Uterus (tissue), 2 donors: ENCODE results near the gene TFF1.

Experiments
- POLR2A ChIP-seq, 2 donors: fragments of 450-650 bp; IDR thresholded peaks; one replicate each; pipeline ENCODE4 v1.6.1; 2016; ENCODE audit warnings: antibody characterized with exemption in 2 of 2, mild to moderate bottlenecking in 1 of 2, moderate library complexity in 1 of 2
- TF ChIP-seq, protein P1 (sequence below), 4 experiments: fragments of 200-600 bp in 2 of 4; fragments of 450-650 bp in 2 of 4; sonication (generic) in 2 of 4; IDR thresholded peaks; one replicate each; pipeline ENCODE4 v1.5.1; 2016 to 2019; ENCODE audit warnings: antibody characterized with exemption in 4 of 4, mild to moderate bottlenecking in 2 of 4, moderate library complexity in 1 of 4

DNA sequence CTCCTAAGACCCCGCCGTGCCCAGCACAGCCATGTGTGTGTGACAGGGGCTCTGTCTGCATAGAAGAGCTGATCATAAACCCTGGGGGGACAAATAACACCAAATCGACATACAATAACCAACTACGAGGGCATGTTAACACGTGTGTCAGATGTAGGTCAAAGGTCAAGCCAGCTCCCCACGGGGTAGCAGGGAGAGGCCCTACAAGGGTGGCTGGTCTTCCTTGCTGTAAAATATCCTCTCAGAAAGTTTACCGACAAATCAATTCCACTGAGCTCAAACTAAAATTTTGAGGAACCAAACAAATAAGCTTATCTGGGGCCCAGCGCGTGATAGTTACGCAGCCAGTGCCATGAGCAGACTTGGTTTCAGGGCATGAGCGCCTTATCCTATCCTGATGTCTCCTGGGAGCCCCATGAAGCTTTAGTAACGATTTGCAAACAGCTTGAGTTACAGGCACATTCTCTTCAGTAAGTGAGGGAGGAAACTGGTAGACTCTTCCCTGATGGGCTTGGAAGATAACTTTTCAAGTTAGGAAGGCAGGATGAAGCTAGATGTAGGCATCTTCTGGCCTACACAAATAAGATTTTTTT, 32.2 kb upstream of the TFF1 start:
- TF ChIP-seq, protein P1, sequence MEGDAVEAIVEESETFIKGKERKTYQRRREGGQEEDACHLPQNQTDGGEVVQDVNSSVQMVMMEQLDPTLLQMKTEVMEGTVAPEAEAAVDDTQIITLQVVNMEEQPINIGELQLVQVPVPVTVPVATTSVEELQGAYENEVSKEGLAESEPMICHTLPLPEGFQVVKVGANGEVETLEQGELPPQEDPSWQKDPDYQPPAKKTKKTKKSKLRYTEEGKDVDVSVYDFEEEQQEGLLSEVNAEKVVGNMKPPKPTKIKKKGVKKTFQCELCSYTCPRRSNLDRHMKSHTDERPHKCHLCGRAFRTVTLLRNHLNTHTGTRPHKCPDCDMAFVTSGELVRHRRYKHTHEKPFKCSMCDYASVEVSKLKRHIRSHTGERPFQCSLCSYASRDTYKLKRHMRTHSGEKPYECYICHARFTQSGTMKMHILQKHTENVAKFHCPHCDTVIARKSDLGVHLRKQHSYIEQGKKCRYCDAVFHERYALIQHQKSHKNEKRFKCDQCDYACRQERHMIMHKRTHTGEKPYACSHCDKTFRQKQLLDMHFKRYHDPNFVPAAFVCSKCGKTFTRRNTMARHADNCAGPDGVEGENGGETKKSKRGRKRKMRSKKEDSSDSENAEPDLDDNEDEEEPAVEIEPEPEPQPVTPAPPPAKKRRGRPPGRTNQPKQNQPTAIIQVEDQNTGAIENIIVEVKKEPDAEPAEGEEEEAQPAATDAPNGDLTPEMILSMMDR (IDR thresholded peaks at IDR 0.05), result no peak
- TF ChIP-seq POLR2A (IDR thresholded peaks at IDR 0.05), result no peak
